GM23338 (cell line): ENCODE measurements around the gene ZDHHC11B. TPM values are rescaled to one million over a fixed set of nuclear protein-coding genes. Genes with fewer than 3 reads are reported as not detected.

Experiments used
- ATAC-seq: fragments of 200-7000 bp; cut with Tn5 transposase; 3 replicates; pipeline ENCODE4 v1.9.1; 2020
- DNase-seq: peaks from one replicate; pipeline ENCODE4 v3.0.0-alpha.2; 2015; ENCODE audit warnings: low spot score
- H2AFZ ChIP-seq: fragments of 200-600 bp; sonication (generic); 2 replicates; pipeline ENCODE4 v1.8.0; 2016; ENCODE audit warnings: antibody characterized with exemption, mild to moderate bottlenecking, moderate library complexity
- H3F3A ChIP-seq: fragments of 200-600 bp; sonication (generic); replicated peaks from 2 replicates; pipeline ENCODE4 v1.8.0; 2017; ENCODE audit warnings: antibody characterized with exemption, mixed run types, low read depth
- H3K27ac ChIP-seq: fragments of 200-600 bp; sonication (generic); 2 replicates; pipeline ENCODE4 v1.6.1; 2016; ENCODE audit warnings: low read depth
- H3K27me3 ChIP-seq: fragments of 200-600 bp; sonication (generic); 2 replicates; pipeline ENCODE4 v1.8.0; 2016; ENCODE audit warnings: mild to moderate bottlenecking, mixed run types, moderate library complexity; ENCODE audit not compliant: insufficient read depth
- H3K36me3 ChIP-seq: fragments of 200-600 bp; sonication (generic); 2 replicates; pipeline ENCODE4 v1.8.0; 2016; ENCODE audit warnings: mild to moderate bottlenecking; ENCODE audit not compliant: insufficient read depth
- H3K4me1 ChIP-seq: fragments of 200-600 bp; sonication (generic); 2 replicates; pipeline ENCODE4 v1.8.0; 2016; ENCODE audit warnings: mild to moderate bottlenecking, moderate library complexity; ENCODE audit not compliant: insufficient read depth
- H3K4me2 ChIP-seq: fragments of 200-600 bp; sonication (generic); 2 replicates; pipeline ENCODE4 v1.7.1; 2017; ENCODE audit warnings: mixed run types
- H3K4me3 ChIP-seq: fragments of 200-600 bp; sonication (generic); 2 replicates; pipeline ENCODE4 v1.6.1; 2016; ENCODE audit warnings: mixed run types
- H3K79me2 ChIP-seq: fragments of 200-600 bp; sonication (generic); replicated peaks from 2 replicates; pipeline ENCODE4 v1.8.0; 2017; ENCODE audit warnings: mild to moderate bottlenecking; ENCODE audit not compliant: insufficient read depth
- H3K9me2 ChIP-seq: fragments of 200-600 bp; sonication (generic); 2 replicates; pipeline ENCODE4 v1.8.0; 2017; ENCODE audit not compliant: insufficient read depth
- H4K20me1 ChIP-seq: fragments of 200-600 bp; sonication (generic); replicated peaks from 2 replicates; pipeline ENCODE4 v1.8.0; 2017; ENCODE audit warnings: mild to moderate bottlenecking; ENCODE audit not compliant: insufficient read depth
- H3K27ac Mint-ChIP-seq: 2 replicates; pipeline ENCODE4 v1.8.0; 2020; ENCODE audit warnings: inconsistent platforms, mild to moderate bottlenecking, moderate library complexity, mixed read lengths
- H3K27me3 Mint-ChIP-seq: 3 replicates; pipeline ENCODE4 v1.8.0; 2022; ENCODE audit warnings: low read depth, mild to moderate bottlenecking, moderate library complexity, mixed read lengths, inconsistent platforms; ENCODE audit not compliant: insufficient read depth, poor library complexity
- H3K36me3 Mint-ChIP-seq: 3 replicates; pipeline ENCODE4 v1.8.0; 2021; ENCODE audit warnings: low read depth, mild to moderate bottlenecking, inconsistent platforms, moderate library complexity, mixed read lengths
- H3K4me1 Mint-ChIP-seq: 3 replicates; pipeline ENCODE4 v1.8.0; 2020; ENCODE audit warnings: mild to moderate bottlenecking, inconsistent platforms, mixed read lengths
- H3K4me3 Mint-ChIP-seq: 3 replicates; pipeline ENCODE4 v1.8.0; 2021; ENCODE audit warnings: moderate library complexity, mild to moderate bottlenecking, inconsistent platforms, mixed read lengths
- H3K9me3 Mint-ChIP-seq: 3 replicates; pipeline ENCODE4 v1.8.0; 2020; ENCODE audit warnings: moderate library complexity, mild to moderate bottlenecking, inconsistent platforms, mixed read lengths
- EZH2phosphoT487 ChIP-seq: fragments of 200-600 bp; sonication (generic); IDR thresholded peaks from one replicate; pipeline ENCODE4 v1.8.1; 2018; ENCODE audit warnings: antibody characterized with exemption; ENCODE audit not compliant: unreplicated experiment
- JUNB ChIP-seq: IDR thresholded peaks from one replicate; pipeline ENCODE4 v1.6.1; 2016; ENCODE audit warnings: antibody characterized with exemption; ENCODE audit not compliant: unreplicated experiment
- POLR2AphosphoS5 ChIP-seq: IDR thresholded peaks from 2 replicates; pipeline ENCODE4 v1.6.1; 2016; ENCODE audit warnings: antibody characterized with exemption, low read depth
- STAT1 ChIP-seq: IDR thresholded peaks from one replicate; pipeline ENCODE4 v1.6.1; 2016; ENCODE audit warnings: antibody characterized with exemption; ENCODE audit not compliant: unreplicated experiment
- ZNF331 ChIP-seq: fragments of 250-450 bp; sonication (Bioruptor Pico); IDR thresholded peaks from 2 replicates; pipeline ENCODE4 v1.5.0; 2020; ENCODE audit warnings: low read depth, mild to moderate bottlenecking, moderate library complexity
- polyA plus RNA-seq: library from polyadenylated mRNA; unstranded; fragments of >200 nt; fragmentation: Nextera tagmentation; extraction: Ambion mirVana; gene quantifications from 2 replicates; pipeline ENCODE4 v1.2.1, GENCODE V29; 2016
- total RNA-seq: library from RNA; depleted of rRNA; stranded (reverse); fragments of >200 nt; shearing (Covaris generic); gene quantifications from 2 replicates; pipeline ENCODE4 v1.2.3, GENCODE V29; 2014
- TF ChIP-seq, protein P1 (sequence below): fragments of 250-450 bp; sonication (Bioruptor Pico); IDR thresholded peaks from 2 replicates; pipeline ENCODE4 v1.5.0; 2020; ENCODE audit warnings: mild to moderate bottlenecking, moderate library complexity
- TF ChIP-seq, protein P2 (sequence below): IDR thresholded peaks from 2 replicates; pipeline ENCODE4 v1.6.1; 2016; ENCODE audit warnings: antibody characterized with exemption

Gene ZDHHC11B
- total and polyA plus RNA-seq, 2 experiments from 2014 or later, result 0.89 to 1.2 TPM

DNA sequence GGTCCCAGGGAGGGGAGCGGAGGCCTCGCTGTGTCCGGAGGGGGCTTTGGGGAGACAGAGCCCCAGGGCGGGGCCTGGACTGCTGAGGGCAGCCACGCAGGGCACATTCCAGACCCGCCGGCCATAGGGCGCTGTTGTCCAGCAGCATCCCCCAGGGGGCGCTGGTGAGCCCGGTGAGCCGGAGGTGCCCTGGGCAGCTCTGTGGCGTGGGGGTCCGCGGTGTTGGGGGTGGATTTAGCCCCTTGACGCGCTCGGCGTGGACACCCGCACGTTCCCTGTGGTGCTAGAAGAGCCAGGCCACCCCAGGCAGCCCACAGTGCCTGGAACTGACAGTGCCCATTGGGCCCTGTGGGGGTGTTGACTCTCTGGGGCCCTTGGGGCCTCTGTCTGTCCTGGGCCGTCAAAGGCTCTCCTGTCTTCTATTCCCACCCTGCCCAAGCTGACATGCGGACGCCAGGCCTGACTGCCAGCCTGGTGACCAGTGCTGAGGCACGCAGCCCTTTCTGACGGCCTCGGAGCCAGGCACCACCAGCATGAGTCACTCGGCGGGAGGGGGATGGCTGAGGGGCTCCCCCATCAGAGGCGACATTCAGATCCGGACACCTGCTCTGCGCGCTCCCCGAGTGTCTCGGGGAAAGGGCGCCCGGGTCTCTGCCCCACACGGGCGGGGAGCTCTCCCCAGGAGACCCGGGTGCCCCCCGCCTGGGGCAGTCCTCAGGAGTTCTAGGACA lies 115.3 kb downstream of the ZDHHC11B start (continued):
- TF ChIP-seq, protein P1, sequence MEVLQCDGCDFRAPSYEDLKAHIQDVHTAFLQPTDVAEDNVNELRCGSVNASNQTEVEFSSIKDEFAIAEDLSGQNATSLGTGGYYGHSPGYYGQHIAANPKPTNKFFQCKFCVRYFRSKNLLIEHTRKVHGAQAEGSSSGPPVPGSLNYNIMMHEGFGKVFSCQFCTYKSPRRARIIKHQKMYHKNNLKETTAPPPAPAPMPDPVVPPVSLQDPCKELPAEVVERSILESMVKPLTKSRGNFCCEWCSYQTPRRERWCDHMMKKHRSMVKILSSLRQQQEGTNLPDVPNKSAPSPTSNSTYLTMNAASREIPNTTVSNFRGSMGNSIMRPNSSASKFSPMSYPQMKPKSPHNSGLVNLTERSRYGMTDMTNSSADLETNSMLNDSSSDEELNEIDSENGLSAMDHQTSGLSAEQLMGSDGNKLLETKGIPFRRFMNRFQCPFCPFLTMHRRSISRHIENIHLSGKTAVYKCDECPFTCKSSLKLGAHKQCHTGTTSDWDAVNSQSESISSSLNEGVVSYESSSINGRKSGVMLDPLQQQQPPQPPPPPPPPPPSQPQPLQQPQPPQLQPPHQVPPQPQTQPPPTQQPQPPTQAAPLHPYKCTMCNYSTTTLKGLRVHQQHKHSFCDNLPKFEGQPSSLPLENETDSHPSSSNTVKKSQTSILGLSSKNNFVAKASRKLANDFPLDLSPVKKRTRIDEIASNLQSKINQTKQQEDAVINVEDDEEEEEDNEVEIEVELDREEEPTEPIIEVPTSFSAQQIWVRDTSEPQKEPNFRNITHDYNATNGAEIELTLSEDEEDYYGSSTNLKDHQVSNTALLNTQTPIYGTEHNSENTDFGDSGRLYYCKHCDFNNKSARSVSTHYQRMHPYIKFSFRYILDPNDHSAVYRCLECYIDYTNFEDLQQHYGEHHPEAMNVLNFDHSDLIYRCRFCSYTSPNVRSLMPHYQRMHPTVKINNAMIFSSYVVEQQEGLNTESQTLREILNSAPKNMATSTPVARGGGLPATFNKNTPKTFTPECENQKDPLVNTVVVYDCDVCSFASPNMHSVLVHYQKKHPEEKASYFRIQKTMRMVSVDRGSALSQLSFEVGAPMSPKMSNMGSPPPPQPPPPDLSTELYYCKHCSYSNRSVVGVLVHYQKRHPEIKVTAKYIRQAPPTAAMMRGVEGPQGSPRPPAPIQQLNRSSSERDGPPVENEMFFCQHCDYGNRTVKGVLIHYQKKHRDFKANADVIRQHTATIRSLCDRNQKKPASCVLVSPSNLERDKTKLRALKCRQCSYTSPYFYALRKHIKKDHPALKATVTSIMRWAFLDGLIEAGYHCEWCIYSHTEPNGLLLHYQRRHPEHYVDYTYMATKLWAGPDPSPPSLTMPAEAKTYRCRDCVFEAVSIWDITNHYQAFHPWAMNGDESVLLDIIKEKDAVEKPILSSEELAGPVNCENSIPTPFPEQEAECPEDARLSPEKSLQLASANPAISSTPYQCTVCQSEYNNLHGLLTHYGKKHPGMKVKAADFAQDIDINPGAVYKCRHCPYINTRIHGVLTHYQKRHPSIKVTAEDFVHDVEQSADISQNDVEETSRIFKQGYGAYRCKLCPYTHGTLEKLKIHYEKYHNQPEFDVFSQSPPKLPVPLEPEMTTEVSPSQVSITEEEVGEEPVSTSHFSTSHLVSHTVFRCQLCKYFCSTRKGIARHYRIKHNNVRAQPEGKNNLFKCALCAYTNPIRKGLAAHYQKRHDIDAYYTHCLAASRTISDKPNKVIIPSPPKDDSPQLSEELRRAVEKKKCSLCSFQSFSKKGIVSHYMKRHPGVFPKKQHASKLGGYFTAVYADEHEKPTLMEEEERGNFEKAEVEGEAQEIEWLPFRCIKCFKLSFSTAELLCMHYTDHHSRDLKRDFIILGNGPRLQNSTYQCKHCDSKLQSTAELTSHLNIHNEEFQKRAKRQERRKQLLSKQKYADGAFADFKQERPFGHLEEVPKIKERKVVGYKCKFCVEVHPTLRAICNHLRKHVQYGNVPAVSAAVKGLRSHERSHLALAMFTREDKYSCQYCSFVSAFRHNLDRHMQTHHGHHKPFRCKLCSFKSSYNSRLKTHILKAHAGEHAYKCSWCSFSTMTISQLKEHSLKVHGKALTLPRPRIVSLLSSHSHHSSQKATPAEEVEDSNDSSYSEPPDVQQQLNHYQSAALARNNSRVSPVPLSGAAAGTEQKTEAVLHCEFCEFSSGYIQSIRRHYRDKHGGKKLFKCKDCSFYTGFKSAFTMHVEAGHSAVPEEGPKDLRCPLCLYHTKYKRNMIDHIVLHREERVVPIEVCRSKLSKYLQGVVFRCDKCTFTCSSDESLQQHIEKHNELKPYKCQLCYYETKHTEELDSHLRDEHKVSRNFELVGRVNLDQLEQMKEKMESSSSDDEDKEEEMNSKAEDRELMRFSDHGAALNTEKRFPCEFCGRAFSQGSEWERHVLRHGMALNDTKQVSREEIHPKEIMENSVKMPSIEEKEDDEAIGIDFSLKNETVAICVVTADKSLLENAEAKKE (CRISPR knock-in tag), result no peak
- no peak for TF ChIP-seq JUNB

DNA sequence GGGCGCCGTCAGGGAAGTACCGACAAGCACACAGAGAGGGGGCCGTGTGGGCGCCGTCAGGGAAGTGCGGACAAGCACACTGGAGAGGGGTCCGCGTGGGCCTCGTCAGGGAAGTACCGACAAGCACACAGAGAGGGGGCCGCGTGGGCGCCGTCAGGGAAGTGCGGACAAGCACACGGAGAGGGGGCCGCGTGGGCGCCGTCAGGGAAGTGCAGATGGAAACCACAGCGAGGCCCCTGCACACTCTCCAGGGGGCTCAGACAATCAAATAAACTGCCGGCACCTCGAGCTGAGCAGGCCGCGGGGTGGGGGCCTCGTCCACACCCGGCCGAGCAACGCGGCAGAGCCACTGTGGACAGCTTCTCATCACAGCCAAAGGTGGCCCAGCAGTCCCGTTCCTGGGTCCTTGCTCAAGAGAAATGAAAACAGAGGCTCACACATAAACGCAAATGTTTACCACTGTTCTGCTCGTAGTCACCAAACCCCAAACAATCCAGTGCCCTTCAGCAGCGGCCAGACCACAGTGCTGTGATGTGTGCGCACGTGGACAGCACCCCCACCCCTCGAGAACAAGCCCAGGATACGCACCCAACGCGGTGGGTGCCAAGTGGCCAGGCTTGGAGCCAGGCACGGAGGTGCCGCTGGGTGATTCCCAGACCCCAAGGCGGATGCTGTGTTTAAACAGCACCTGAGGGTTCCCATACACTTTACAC lies 116.1 kb downstream of the ZDHHC11B start:
- no peak for DNase-seq
- peaks cover 6% of the 10 kb centered on the region for H3K4me1 Mint-ChIP-seq
- no peaks in the 10 kb centered on the region for H3K4me1 ChIP-seq
- TF ChIP-seq EZH2phosphoT487, result no peak
- TF ChIP-seq ZNF331 (CRISPR knock-in tag), result no peak
- no peak for TF ChIP-seq STAT1
- no peak for TF ChIP-seq POLR2AphosphoS5
- no peak for TF ChIP-seq JUNB
- TF ChIP-seq, protein P2, sequence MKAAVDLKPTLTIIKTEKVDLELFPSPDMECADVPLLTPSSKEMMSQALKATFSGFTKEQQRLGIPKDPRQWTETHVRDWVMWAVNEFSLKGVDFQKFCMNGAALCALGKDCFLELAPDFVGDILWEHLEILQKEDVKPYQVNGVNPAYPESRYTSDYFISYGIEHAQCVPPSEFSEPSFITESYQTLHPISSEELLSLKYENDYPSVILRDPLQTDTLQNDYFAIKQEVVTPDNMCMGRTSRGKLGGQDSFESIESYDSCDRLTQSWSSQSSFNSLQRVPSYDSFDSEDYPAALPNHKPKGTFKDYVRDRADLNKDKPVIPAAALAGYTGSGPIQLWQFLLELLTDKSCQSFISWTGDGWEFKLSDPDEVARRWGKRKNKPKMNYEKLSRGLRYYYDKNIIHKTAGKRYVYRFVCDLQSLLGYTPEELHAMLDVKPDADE, result no peak

More for the DNA sequence above, 116.1 kb downstream of the ZDHHC11B start:
- Histone ChIP-seq H3K36me3 (no peaks in the 10 kb centered on the region), H2AFZ (no peak overlapping the region), H3K4me3 (no peak overlapping the region), H3K27me3 (0 out of 2 replicates have a peak, but pooled peaks cover 4% of the 10 kb centered on the region), H3F3A (no peaks in the 10 kb centered on the region), H3K27ac (no peak overlapping the region), H3K4me2 (no peak overlapping the region), H3K9me2 (no peaks in the 10 kb centered on the region), H4K20me1 (peaks cover 5% of the 10 kb centered on the region), H3K79me2 (no peaks in the 10 kb centered on the region)
- Mint-ChIP-seq H3K27me3 (peaks cover 10% of the 10 kb centered on the region), H3K4me3 (no peak overlapping the region), H3K9me3 (peaks cover 2% of the 10 kb centered on the region; the same call in 1 of the 3 replicates), H3K27ac (no peak overlapping the region; the same call in 1 of the 2 replicates), H3K36me3 (peaks cover 11% of the 10 kb centered on the region)
- no peak for ATAC-seq
